Body of pancreas (tissue), 4 donors: ENCODE results near the gene TNS3. TPM values are rescaled to one million over a fixed set of nuclear protein-coding genes. Genes with fewer than 3 reads are reported as not detected.

Experiments
- ATAC-seq: fragments of 150-250 bp; one replicate; pipeline ENCODE4 v1.9.1; 2016
- DNase-seq, 4 donors: peaks; one replicate each; pipeline ENCODE4 v3.0.0-alpha.2; 2019
- H3K27ac ChIP-seq, 4 donors: fragments of 200-600 bp; sonication (generic); 1 replicate in 3 of 4; 2 replicates in 1 of 4; pipeline versions ENCODE4 v1.5.1 to v1.6.1; 2016 to 2019; ENCODE audit warnings: mild to moderate bottlenecking in 1 of 4, mixed read lengths in 1 of 4, moderate library complexity in 1 of 4
- H3K27me3 ChIP-seq, 2 donors: fragments of 200-600 bp; sonication (generic); one replicate each; pipeline ENCODE4 v1.6.0; 2016; ENCODE audit warnings: mild to moderate bottlenecking in 1 of 2
- H3K36me3 ChIP-seq, 2 donors: fragments of 200-600 bp; sonication (generic); replicated peaks in 1 of 2; 2 replicates each; pipeline ENCODE4 v1.5.1; 2016; ENCODE audit warnings: low read depth in 2 of 2; ENCODE audit not compliant: insufficient read depth in 1 of 2
- H3K4me1 ChIP-seq: fragments of 200-600 bp; sonication (generic); one replicate; pipeline ENCODE4 v1.6.0; 2016
- H3K4me3 ChIP-seq, 2 donors: fragments of 200-600 bp; sonication (generic); 1 replicate in 1 of 2; 2 replicates in 1 of 2; pipeline ENCODE4 v1.5.1; 2016 to 2019
- H3K9me3 ChIP-seq, 3 donors: fragments of 200-600 bp; sonication (generic); 1 replicate in 2 of 3; 2 replicates in 1 of 3; pipeline ENCODE4 v1.5.1; 2016
- POLR2A ChIP-seq, 3 donors: fragments of 450-650 bp; IDR thresholded peaks; one replicate each; pipeline ENCODE4 v1.6.1; 2016; ENCODE audit warnings: antibody characterized with exemption in 3 of 3, mild to moderate bottlenecking in 2 of 3
- WGBS, 2 donors: methylation state at CpG; one replicate each; pipeline ENCODE4 v1.1.5; 2017; 5-methylcytosine and 5-hydroxymethylcytosine counted together
- intact Hi-C: fragments of 100-400 bp; cut with DNase I; formaldehyde crosslinking; loops from one replicate; pipeline ENCODE4 v1.15.1; 2023
- total RNA-seq, 2 donors: library from RNA; depleted of rRNA; stranded (reverse); fragments of >200 nt; gene quantifications; one replicate each; pipeline ENCODE4 v1.1.0, GENCODE V29; 2016
- TF ChIP-seq, protein P1 (sequence below), 7 experiments: fragments of 450-650 bp in 4 of 7; fragments of 200-600 bp in 3 of 7; sonication (generic) in 3 of 7; IDR thresholded peaks; one replicate each; pipeline ENCODE4 v1.5.1; 2016 to 2019; ENCODE audit warnings: antibody characterized with exemption in 7 of 7

Gene TNS3
- total RNA-seq, 2 donors from 2014 or later, result 100 to 265 TPM

GRCh38 chr7:47540387-47541350, 41.2 kb downstream of the TNS3 start:
- Histone ChIP-seq H3K27ac (no peak overlapping the region), H3K4me1 (peaks cover 23% of the 10 kb centered on the region), H3K27me3 (no peaks in the 10 kb centered on the region), H3K4me3 (no peak overlapping the region), H3K9me3 (no peaks in the 10 kb centered on the region), H3K36me3 (no peaks in the 10 kb centered on the region)
- no peak for DNase-seq
- intact Hi-C loops, result no loop called here
- no peak for ATAC-seq
- WGBS, 2 donors, result 85 to 86% methylated on average over 22 of the region's 22 CpGs
- TF ChIP-seq, protein P1, sequence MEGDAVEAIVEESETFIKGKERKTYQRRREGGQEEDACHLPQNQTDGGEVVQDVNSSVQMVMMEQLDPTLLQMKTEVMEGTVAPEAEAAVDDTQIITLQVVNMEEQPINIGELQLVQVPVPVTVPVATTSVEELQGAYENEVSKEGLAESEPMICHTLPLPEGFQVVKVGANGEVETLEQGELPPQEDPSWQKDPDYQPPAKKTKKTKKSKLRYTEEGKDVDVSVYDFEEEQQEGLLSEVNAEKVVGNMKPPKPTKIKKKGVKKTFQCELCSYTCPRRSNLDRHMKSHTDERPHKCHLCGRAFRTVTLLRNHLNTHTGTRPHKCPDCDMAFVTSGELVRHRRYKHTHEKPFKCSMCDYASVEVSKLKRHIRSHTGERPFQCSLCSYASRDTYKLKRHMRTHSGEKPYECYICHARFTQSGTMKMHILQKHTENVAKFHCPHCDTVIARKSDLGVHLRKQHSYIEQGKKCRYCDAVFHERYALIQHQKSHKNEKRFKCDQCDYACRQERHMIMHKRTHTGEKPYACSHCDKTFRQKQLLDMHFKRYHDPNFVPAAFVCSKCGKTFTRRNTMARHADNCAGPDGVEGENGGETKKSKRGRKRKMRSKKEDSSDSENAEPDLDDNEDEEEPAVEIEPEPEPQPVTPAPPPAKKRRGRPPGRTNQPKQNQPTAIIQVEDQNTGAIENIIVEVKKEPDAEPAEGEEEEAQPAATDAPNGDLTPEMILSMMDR (IDR thresholded peaks at IDR 0.05), result no peak
- no peak for TF ChIP-seq POLR2A (IDR thresholded peaks at IDR 0.05)

DNA sequence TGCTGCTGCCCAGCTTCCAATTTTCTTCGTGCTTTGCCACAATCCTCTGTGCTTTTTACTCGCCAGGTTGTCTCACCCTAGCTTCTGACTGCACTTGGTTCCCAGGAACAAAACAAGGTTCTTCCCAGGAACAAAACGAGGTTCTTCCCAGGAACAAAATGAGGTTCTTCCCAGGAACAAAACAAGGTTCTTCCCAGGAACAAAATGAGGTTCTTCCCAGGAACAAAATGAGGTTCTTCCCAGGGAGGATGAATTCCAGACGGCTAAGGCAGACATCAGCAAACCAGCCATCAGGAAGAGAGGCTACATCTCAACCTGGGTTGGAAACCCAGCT, 41.9 kb downstream of the TNS3 start:
- H3K4me1 ChIP-seq, result peaks cover 23% of the 10 kb centered on the region
- intact Hi-C loops, result no loop called here
- TF ChIP-seq, protein P1 (IDR thresholded peaks at IDR 0.05), result no peak
- TF ChIP-seq POLR2A (IDR thresholded peaks at IDR 0.05), result no peak
- H3K36me3 ChIP-seq, result no peaks in the 10 kb centered on the region
- H3K27me3 ChIP-seq, result no peaks in the 10 kb centered on the region
- WGBS, 2 donors, result 81 to 93% methylated on average over 4 of the region's 4 CpGs
- no peak overlapping the region for H3K4me3 ChIP-seq
- no peaks in the 10 kb centered on the region for H3K9me3 ChIP-seq
- no peak overlapping the region for H3K27ac ChIP-seq
- ATAC-seq (no peak), DNase-seq (no peak)

GRCh38 chr7:47539398-47540052, 42.4 kb downstream of the TNS3 start:
- ATAC-seq, result no peak
- no peak overlapping the region for H3K27ac ChIP-seq
- intact Hi-C loops, result no loop called here
- no peaks in the 10 kb centered on the region for H3K36me3 ChIP-seq
- no peak for DNase-seq
- no peaks in the 10 kb centered on the region for H3K27me3 ChIP-seq
- peaks cover 23% of the 10 kb centered on the region for H3K4me1 ChIP-seq
- TF ChIP-seq, protein P1 (IDR thresholded peaks at IDR 0.05), result no peak
- no peak for TF ChIP-seq POLR2A (IDR thresholded peaks at IDR 0.05)
- 91 to 94% methylated on average over 9 of the region's 9 CpGs for WGBS, 2 donors
- H3K4me3 ChIP-seq, result no peak overlapping the region
- no peaks in the 10 kb centered on the region for H3K9me3 ChIP-seq

DNA sequence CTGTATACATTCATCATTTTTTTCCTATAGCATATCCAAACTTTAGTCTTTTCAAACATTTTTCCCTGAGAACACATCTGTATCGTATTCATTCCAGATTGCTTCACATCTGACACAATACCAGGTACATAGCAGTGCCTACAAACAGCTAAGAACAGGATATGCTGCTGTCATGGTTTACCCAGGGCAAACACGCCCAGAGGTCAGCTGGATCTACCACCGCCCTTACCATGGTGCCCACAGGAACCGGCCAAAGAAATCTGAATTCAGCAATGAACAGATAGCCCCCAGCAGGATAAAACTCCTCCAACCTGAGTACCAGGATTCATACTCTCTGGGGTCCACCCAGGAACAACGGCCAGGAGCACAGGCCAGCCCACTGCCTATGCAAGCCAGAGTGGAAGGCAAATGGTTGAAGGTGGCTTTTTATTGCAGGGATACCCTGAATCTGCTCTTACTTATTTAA, 43.0 kb downstream of the TNS3 start:
- intact Hi-C loops, result no loop called here
- Histone ChIP-seq H3K27me3 (no peaks in the 10 kb centered on the region), H3K36me3 (no peaks in the 10 kb centered on the region), H3K4me3 (no peak overlapping the region), H3K27ac (no peak overlapping the region), H3K9me3 (no peaks in the 10 kb centered on the region), H3K4me1 (peaks cover 23% of the 10 kb centered on the region)
- DNase-seq, result no peak
- no peak for ATAC-seq
- TF ChIP-seq, protein P1 (IDR thresholded peaks at IDR 0.05), result no peak
- TF ChIP-seq POLR2A (IDR thresholded peaks at IDR 0.05), result no peak
- WGBS, 2 donors, result 58% methylated on average over 5 of the region's 5 CpGs
